ENCODE data around the gene PREX1. TPM values are rescaled to one million over a fixed set of nuclear protein-coding genes. Genes with fewer than 3 reads are reported as not detected.

Gene PREX1
- total and polyA plus RNA-seq, 2 donors (not counting 3 experiments of a cell fraction or from before 2014, with no cell fraction given) = 51.3 to 72.9 TPM

DNA sequence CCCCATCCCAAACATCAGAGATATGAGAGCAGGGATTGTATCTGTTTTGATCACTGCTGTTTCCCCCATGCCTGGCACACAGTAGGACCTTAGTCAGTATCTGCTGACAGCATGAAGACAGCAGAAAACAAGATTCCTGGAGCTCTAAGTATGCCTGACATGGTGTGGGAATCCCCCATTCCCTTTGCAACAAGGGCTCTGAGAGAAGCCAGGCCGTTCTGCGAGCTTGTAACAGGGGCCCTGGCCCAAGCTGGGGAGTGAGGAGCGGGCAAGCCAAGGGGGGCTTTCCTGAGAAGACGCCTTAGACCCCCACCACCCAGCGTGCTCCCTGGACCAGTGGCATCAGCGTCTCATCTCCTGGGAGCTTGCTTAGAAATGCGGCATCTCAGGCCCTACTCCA is 25.2 kb downstream of the PREX1 start:
- Histone ChIP-seq H3K36me3 (ENCODE audit: control insufficient read depth in 2 of 2, extremely low read depth in 1 of 2, insufficient read depth in 2 of 2, low read length in 2 of 2) (no peaks in the 10 kb centered on the region), H4K20me1 (replicated peaks; ENCODE audit: control insufficient read depth, extremely low read depth, insufficient read depth, low read length) (peaks cover 2% of the 10 kb centered on the region), H3K9me1 (replicated peaks; ENCODE audit: control insufficient read depth, extremely low read depth, insufficient read depth, low read length) (no peaks in the 10 kb centered on the region), H3K4me1 (ENCODE audit: control insufficient read depth, extremely low read depth, insufficient read depth, low read length) (peaks cover 3% of the 10 kb centered on the region), H3K27me3 (ENCODE audit: control insufficient read depth in 2 of 2, insufficient read depth in 2 of 2, low read length in 2 of 2) (no peaks in the 10 kb centered on the region), H3K9ac (replicated peaks; ENCODE audit: extremely low read depth, insufficient read depth, low read length) (no peak overlapping the region), H3K4me2 (ENCODE audit: insufficient read depth, low read length) (no peak overlapping the region), H3K27ac (ENCODE audit: insufficient read depth, low read depth, low read length) (no peak overlapping the region), H3K4me3 (replicated peaks in 1 of 3; ENCODE audit: insufficient read depth in 1 of 3, low read depth in 1 of 3, low read length in 3 of 3) (no peak overlapping the region), H3K9me3 (replicated peaks; ENCODE audit: control insufficient read depth, insufficient read depth, low read length) (no peaks in the 10 kb centered on the region), H3K79me2 (ENCODE audit: control insufficient read depth, insufficient read depth, low read length) (peaks cover 100% of the 10 kb centered on the region), H2AFZ (ENCODE audit: low read depth, low read length) (no peak overlapping the region)
- ChIA-PET POLR2A (no interaction called here), CTCF (interaction anchor here (1.5 kb wide), 1 partner anchor 103 kb away, joined by 4 read pairs; no protein-coding TSS in a partner anchor)
- TF ChIP-seq FOS (IDR thresholded peaks at IDR 0.05; ENCODE audit: borderline replicate concordance, insufficient read depth, low read length) = no peak
- TF ChIP-seq, protein P1, sequence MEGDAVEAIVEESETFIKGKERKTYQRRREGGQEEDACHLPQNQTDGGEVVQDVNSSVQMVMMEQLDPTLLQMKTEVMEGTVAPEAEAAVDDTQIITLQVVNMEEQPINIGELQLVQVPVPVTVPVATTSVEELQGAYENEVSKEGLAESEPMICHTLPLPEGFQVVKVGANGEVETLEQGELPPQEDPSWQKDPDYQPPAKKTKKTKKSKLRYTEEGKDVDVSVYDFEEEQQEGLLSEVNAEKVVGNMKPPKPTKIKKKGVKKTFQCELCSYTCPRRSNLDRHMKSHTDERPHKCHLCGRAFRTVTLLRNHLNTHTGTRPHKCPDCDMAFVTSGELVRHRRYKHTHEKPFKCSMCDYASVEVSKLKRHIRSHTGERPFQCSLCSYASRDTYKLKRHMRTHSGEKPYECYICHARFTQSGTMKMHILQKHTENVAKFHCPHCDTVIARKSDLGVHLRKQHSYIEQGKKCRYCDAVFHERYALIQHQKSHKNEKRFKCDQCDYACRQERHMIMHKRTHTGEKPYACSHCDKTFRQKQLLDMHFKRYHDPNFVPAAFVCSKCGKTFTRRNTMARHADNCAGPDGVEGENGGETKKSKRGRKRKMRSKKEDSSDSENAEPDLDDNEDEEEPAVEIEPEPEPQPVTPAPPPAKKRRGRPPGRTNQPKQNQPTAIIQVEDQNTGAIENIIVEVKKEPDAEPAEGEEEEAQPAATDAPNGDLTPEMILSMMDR (IDR thresholded peaks at IDR 0.05; ENCODE audit: extremely low read depth in 1 of 2, insufficient read depth in 1 of 2, low read depth in 1 of 2, low read length in 2 of 2) = no peak
- TF ChIP-seq GATA2 (IDR thresholded peaks at IDR 0.05; ENCODE audit: insufficient read depth, insufficient read length, low read depth, low read length) = no peak
- TF ChIP-seq MAX (IDR thresholded peaks at IDR 0.05; ENCODE audit: insufficient read depth, insufficient read length) = no peak
- TF ChIP-seq POLR2AphosphoS5 (IDR thresholded peaks at IDR 0.05; ENCODE audit: insufficient read depth, low read depth, low read length) = no peak
- TF ChIP-seq EZH2 (IDR thresholded peaks at IDR 0.05; ENCODE audit: borderline replicate concordance, low read depth, low read length, severe bottlenecking) = no peak
- TF ChIP-seq MYC (IDR thresholded peaks at IDR 0.05; ENCODE audit: low read depth, low read length) = no peak
- TF ChIP-seq JUN (IDR thresholded peaks at IDR 0.05; ENCODE audit: borderline replicate concordance, insufficient read depth, insufficient read length, low read depth) = no peak
- no peak for TF ChIP-seq POLR2A (IDR thresholded peaks at IDR 0.05; ENCODE audit: low read depth, low read length)
- intact Hi-C loops (cut with micrococcal nuclease) = no loop called here
- no TSS peak for BruUV-seq (replicated peaks)
- FAIRE-seq = no peak
- dilution Hi-C loops (cut with MboI; ENCODE audit: extremely low pct_ligation_motif_present, low sequenced_read_pairs) = no loop called here
- DNase-seq (ENCODE audit: low read depth, low spot score) = no peak
